Right ventricle myocardium inferior (tissue), 1 donor: ENCODE results near the gene RSPH10B2. TPM values are rescaled to one million over a fixed set of nuclear protein-coding genes. Genes with fewer than 3 reads are reported as not detected.
"Not testable (repeated sequence)": the region's sequence is repeated elsewhere in the genome, so short reads cannot be mapped to it uniquely, and the experiment has no call there.

Source experiments
- ATAC-seq: fragments of 200-7000 bp; cut with Tn5 transposase; one replicate; pipeline ENCODE4 v1.9.1; 2020; ENCODE audit warnings: mild to moderate bottlenecking, moderate library complexity
- DNase-seq: peaks from one replicate; pipeline ENCODE4 v3.0.0; 2021; ENCODE audit errors: missing footprints
- intact Hi-C: fragments of 100-400 bp; cut with DNase I; formaldehyde crosslinking; loops from one replicate; pipeline ENCODE4 v1.11.0; 2022
- long read RNA-seq: library from polyadenylated mRNA; unstranded; transcript quantifications from one replicate; pipeline ENCODE4 v2.0.0, GENCODE V29; 2021
- total RNA-seq: library from RNA; stranded (reverse); fragmentation: NEBNext Ultra II Directional; extraction: Animal tissue kit (Norgen Biotek cat#: 25700); gene quantifications from one replicate; pipeline ENCODE4 v1.2.1, GENCODE V29; 2021
- donor health status: DM: no; HTN: yes; CAD: no; lungs with severe emphysema.

RSPH10B2 gene
- total RNA-seq = not detected
- long read RNA-seq = 0 reads

DNA sequence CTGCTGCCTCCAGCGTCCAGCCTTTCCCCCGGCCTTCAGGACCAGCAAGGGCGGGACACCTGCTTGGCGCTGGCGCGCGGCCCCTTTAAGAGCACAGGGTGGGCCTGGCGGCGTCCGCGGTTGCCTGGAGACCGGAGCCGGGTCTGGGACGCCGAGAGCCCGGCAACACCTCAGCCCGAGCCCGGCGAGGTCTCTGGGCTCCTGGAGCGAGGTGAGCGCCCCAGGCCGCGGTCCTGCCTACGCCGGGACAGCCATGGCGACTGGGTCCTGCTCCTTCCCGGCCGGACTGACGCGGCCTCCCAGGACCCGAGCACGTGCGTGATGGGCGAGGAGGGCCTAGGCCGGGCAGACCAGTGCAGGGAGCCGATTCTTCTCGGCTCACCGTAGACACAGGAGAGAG is at the start of gene RSPH10B2:
Gene RSPH10B2 (plus strand): TSS at position 140 of the 400 bp plus-strand sequence. CDS start 3,575 bp downstream, outside the sequence.
- intact Hi-C loops = not testable (repeated sequence)
- DNase-seq = peak; percentile 60
- peak; percentile 62 for ATAC-seq

DNA sequence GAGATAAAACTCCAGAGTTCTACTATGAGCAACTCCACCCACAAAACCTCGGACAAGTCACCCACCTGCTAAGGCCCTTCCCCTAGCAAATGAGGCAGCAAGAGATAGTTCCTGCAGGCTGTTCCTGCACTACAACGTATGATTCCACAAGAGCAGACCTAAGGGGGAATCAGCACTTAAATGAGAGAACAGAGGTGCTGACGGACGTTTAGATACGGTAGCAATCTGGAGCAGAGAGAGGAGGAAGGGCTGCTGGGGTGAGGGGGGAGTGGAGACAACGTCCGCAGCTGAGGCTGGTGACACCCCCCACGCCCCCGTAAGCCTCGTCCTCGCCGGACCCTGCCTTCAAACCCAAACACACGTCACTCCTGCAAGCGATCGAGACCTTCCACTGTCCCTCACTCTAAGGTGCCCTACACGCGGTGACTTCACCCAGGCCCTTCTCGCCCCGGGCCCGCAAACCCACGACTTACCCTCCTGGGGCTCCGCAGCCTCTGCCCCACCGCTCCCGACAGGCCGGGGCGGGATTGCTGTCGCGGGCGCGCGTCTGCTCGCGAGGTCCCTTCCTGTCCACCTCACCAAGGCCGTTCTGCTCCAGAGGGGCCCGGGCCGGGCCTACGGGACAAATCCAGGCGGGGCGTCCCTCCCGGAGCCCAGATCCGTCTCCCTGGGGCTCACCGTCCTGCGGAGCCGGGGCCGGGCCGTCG is 47.8 kb upstream of the RSPH10B2 start:
- no peak for ATAC-seq
- intact Hi-C loops = loop anchor here (10.0 kb wide), 1 partner anchor 71 kb away; the partner anchor contains the start of gene ZNF316

DNA sequence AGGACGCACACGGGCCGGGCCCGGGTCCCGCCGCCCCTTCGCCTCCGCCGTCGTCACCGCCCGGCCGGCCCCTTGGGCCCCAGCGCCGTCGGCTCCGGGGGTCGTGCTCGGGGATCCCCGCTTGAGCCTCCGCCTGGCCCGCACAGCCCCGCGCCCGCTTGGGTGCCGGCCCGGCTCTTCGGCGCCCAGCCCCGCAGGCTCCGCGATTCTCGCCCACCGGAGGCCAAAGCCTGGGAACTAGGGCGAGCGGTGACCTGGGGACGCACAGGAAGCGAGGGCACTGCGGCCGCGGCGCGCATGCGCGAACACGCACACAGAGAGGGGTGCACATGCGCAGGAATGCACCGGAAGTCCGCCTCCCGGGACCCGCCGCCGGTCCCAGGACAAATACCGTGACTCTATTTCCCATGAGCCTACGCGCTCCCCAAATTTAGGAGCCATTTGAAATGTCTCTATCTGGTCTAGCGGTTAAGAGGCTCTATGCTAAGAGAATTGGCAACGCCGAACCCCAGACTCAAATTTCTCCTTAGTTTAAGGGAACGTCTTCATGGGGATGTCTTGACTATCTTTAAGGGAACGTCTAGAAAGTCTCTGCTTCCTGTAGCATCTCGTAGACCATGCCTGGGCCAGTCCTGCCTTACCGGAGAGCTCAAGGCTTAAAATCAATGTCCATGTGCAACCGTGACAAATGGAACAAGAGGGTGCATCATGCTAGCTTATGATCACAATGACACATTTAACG is 47.1 kb upstream of the RSPH10B2 start, which contains the start of gene ZNF12:
Gene ZNF12 (minus strand): TSS at position 282 of the 742 bp plus-strand sequence. CDS start 1,774 bp downstream, outside the sequence.
- ATAC-seq (peak; percentile 100), DNase-seq (peak; percentile 99)
- intact Hi-C loops = loop anchor here (10.0 kb wide), 1 partner anchor 72 kb away; the partner anchor contains the start of gene ZNF316

More for the DNA sequence above, 47.8 kb upstream of the RSPH10B2 start:
- peak; percentile 68 for DNase-seq

DNA sequence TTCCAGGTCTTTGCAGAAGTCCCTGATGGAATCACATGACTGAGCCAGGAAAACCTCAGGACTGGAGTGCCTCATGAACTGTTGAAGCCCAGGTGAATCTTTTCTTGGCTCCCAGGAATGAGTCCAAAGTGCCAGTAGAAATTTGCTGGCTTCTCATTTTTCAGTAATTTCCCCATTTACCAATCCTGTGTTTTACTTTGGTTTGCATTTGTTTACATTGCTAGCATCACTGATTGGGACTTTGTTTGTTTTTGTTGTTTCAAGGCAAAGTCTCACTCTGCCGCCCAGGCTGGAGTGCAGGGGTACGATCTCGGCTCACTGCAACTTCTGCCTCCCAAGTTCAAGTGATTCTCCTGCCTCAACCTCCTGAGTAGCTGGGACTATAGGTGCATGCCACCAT is 45.6 kb upstream of the RSPH10B2 start:
- DNase-seq = no peak
- ATAC-seq = no peak
- intact Hi-C loops = loop anchor here (10.0 kb wide), 1 partner anchor 74 kb away; the partner anchor contains the start of gene ZNF316

DNA sequence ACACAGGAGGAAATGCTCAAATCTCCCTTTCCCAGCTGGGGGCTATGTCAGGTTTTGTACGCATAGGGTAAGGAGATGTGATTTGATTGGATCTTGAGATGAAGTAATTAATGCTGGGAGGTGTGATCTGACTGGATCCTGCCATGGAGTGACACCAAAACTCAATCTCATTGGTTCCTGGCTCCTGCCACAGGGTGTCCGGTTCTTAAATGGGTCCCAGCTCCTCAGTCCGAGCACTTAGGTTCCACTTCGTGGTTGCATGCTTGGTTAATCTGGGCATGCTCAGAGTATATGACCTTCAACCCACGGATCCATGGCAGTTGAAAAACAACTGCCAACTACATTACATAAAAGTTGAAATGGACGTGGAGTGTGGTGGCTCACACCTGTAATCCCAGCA is 44.1 kb upstream of the RSPH10B2 start:
- no peak for DNase-seq
- intact Hi-C loops = loop anchor here (10.0 kb wide), 1 partner anchor 75 kb away; the partner anchor contains the start of gene ZNF316

DNA sequence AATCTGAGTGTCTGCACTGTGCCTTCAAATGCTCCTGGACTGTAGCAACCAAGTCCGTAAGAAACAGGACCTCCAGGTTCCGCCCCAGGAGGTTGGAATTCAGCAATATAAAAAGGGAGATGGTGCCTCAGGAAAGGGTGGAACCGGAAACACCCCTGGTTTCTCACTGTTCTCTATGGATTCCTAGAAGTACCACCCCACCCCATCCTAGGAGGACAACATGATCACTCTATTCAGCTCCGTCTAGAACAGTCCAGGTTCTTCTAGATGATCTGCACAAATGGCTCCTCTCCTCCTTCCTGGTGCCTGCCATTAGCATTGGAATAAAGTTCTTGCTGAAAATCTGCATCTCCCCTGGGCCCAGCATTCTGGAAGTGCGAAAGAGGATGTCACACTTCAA is 39.5 kb upstream of the RSPH10B2 start:
- ATAC-seq (no peak), DNase-seq (no peak)
- intact Hi-C loops = no loop called here

More for the DNA sequence above, 44.1 kb upstream of the RSPH10B2 start:
- ATAC-seq = no peak

DNA sequence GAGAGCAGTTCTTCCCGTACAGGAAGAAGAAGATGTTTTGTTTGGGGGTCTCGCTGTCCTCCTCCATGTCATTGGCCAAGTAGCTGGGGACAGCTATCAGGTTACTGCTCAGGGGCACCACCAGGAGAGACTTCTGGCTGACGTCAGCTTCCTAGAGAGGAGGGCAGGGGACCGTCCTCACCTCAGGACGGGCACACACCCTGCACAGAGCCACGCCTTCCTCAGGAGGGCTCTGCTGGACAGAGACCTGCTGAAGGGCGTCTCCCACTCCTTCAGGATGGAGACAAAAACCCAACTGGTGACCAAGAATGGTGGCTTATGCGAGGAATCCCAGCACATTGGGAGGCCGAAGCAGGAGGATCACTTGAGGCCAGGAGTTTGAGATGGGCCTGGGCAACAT is 38.0 kb upstream of the RSPH10B2 start:
- ATAC-seq, DNase-seq, intact Hi-C loops: not testable (repeated sequence)

DNA sequence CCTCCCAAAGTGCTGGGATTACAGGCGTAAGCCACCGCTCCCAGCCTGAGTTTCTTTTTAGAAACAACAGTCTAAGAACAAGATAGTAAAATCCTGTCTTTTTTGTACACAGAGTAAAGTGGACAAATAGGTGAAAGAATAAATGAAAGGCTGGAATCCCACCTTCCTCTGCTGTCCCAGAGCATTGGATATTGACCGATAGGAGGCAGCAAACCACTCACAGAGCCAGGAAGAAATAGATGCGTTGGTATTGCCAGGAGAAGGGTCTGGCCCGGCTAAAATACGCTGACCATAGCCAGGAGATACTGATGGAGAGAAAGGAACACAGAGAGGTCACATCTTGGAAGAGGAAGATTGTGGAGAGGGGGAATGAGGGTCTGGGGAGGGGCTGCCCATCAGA is 35.8 kb upstream of the RSPH10B2 start:
- intact Hi-C loops = no loop called here
- no peak for DNase-seq
- ATAC-seq = no peak

DNA sequence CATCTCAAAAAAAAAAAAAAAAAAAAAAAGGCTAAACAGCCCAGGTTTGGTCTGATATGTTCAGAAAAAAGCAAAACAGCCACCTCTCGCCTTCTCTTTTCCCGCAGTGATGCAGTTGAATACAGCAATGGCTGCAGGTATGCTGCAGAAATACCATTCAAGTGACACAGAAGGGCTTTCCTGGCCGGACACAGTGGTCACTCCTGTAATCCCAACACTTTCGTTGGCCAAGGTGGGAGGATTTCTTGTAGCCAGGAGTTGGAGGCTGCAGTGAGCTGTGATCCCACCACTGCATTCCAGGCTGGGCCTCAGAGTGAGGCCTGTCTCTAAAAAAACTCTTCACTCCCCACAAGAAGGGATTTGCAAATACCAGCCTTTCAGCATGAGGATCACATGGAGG is 29.6 kb upstream of the RSPH10B2 start:
- not testable (repeated sequence) for DNase-seq, ATAC-seq

DNA sequence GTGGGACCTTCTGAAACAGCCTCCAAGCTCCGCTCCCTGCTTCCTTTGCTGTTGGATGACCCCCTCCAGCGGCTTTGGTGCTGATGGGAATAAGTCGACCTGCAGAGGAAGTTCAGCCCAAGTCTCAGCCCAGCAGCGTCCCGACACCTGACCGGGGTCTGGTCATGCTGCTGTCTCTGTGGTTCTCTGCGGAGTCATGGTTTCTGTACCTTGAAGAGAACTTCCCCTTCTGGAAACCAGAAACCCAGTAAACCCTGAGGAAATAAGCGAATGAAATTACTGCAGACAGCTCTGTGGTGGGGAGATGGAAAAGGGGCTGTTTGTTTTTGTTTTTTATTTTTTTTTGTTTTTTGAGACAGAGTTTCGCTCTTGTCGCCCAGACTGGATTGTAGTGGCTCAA is 28.9 kb upstream of the RSPH10B2 start:
- intact Hi-C loops = no loop called here
- ATAC-seq (no peak), DNase-seq (no peak)

More for the DNA sequence above, 29.6 kb upstream of the RSPH10B2 start:
- intact Hi-C loops = not testable (repeated sequence)

DNA sequence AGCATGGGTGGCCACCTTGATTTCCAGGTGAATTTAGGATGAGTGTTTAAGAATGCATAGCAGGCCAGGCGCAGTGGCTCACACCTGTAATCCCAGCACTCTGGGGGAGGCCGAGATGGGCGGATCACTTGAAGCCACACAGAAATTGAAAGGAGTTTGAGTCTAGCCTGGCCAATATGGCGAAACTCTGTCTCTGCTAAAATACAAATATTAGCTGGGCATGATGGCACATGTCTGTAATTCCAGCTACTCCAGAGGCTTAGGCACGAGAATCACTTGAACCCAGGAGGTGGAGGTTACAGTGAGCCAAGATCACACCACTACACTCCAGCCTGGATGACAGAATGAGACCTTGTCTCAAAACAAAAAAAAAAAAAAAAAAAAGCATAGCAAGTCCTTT is 27.6 kb upstream of the RSPH10B2 start:
- intact Hi-C loops, DNase-seq, ATAC-seq: not testable (repeated sequence)

DNA sequence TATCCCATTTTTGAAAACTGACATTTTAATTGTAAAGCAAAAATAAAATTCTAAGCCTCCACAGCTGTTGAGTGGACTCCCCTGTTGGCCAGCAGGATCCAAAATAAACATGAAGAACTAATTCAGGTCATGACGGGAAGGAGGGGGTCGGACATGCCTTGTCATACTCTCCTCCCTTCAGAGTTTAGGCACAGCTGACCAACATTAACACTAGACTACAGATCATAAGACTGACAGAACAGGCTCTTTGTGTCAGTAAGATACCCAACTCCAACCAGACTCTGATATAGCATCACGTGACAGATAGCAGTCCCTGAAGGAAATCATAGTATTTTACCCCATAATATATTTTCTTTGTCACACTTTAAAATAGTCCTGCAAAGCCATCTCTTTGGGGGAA is 26.2 kb upstream of the RSPH10B2 start:
- DNase-seq (no peak), ATAC-seq (no peak)
- intact Hi-C loops = no loop called here

DNA sequence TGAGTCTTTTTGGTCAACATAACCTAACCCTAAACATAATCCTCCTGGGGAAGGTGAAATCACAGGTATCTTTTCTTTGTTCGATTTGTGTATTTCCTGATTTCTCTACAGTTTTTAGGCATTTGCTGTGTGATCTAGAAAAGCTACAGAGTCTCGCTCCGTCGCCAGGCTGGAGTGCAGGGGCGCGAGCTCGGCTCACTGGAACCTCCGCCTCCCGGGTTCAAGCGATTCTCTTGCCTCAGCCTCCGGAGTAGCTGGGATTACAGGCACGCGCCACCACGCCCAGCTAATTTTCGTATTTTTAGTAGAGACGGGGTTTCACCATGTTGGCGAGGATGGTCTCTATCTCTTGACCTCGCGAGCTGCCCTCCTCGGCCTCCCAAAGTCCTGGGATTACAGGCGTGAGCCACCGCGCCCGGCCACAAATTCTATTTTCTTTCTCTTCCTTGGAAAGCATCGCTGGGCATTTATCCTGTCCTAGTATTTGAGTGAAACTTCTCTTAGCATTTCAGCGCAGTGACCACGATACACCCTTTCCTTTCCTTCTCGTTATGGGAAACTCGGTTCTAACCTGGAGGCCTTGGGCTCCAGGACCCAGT is 24.9 kb upstream of the RSPH10B2 start:
- ATAC-seq, intact Hi-C loops: not testable (repeated sequence)

DNA sequence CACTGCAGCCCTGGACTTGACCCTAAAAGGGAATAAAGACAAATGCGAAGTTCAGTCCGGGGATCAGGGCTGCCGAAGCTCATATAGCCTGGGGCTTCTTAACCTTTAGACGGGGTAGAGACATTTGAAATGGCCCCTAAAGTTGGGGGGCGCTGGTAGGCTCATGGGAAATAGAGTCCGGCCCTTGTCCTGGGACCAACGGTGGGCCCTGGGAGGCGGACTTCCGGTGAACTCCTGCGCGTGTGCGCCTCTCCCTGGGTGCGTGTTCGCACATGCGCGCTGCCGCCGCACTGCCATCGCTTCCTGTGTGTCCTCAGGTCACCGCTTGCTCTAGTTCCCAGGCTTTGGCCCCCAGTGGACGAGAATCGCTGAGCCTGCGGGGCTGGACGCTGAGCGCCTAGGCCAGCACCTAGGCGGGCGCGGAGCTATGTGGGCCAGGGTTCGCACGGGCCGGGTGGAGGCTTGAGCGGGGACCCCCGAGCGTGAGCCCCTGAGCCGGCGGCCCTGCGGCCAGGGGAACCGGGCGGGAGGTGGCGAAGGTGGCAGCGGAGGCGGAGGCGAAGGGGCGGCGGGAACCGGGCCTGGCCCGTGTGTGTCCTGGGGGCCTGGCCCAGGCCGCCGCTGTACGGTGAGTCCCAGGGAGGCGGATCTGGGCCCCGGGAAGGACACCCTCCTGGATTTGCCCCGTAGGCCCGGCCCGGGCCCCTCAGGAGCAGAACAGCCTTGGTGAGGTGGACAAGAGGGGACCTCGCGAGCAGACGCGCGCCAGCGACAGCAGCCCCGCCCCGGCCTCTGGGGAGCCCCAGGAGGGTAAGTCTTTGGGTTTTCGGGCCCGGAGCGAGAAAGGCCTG is 24.2 kb upstream of the RSPH10B2 start:
- peak; percentile 97 for DNase-seq
- peak; percentile 100 for ATAC-seq
- intact Hi-C loops = no loop called here

More for the DNA sequence above, 24.9 kb upstream of the RSPH10B2 start:
- DNase-seq = not testable (repeated sequence)

DNA sequence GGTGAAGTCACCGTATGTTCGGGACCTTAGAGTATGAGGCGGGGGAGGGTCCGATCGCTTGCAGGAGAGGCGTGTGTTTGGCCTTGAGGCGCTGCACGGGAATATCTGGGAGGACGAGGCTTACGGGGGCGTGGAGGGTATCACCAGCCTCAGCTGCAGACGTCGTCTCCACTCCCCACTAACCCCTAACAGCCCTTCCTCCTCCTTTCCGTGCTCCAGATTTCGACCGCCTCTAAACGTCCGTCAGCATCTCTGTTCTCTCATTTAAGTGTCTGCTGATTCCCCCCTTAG is 23.6 kb upstream of the RSPH10B2 start:
- intact Hi-C loops = no loop called here
- DNase-seq = no peak
- peak; percentile 21 for ATAC-seq

DNA sequence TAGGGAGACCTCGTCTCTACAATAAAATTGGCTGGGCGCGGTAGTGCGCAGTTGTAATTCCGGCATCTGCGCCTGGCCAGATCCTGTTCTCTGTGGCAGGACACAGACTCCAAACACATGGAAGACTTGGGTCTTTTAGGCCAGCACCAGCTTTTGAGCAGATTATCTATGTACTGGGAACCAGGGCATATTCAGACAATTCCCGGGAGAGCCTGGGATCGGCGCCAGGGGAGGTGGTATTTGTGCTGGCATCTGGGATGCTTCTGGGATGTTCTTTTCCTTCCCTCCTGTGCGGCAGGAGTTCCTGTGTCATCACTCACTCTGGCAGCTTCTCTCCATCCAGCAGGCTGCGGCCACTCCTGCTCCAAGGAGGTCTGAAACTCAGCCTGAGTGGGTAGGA is 15.5 kb upstream of the RSPH10B2 start:
- ATAC-seq, intact Hi-C loops, DNase-seq: not testable (repeated sequence)

DNA sequence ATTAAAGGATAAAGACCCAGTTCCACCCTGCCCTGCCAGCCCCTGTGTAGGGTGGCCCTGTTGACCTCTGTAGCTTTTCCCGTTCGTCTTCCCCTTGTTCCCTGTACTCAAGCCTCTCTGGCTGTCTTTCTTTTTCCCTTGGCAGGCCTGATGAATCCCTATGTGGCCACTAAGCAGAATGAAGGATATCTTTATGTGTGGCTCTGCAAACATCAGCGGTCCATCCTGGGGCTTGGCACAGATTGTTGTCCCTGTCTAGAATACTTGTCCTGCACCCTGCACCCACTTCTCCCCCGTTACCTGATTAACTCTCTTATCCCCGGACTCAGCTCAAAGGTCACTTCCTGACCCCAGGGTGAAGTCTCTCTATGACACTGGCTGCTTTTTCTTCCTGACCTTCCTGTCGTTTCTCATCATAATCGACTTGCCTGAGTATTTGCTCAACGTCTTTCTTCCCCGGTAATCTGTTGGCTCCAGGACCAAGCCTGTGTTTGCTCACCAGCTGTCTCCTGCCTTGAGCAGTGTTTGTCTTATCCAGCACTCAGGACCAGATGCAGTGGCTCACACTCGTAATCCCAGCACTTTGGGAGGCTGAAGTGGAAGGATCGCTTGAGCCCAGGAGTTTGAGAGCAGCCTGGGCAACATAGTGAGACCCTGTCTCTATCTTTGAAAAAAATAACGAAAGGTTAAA is 9.3 kb upstream of the RSPH10B2 start:
- DNase-seq, ATAC-seq, intact Hi-C loops: not testable (repeated sequence)

DNA sequence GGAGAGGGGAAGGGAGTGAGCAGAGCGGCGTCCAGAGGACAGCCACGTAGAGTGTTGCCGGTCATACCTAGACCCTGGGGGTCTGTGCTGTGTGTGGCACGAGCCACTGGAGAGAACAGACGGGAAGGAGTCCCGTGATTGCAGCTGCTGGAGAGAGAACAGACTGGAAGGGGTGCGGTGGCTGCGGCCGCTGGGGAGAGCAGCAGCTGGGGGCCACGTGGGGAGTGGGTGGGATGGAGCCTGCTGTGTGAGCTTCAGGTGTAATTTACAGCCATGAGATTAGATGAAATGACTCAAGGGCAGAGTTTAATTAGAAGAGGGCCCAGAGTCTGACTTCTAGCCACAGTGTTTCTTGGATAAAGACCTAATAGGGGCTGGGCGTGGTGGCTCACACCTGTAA is 4.6 kb upstream of the RSPH10B2 start:
- intact Hi-C loops, DNase-seq, ATAC-seq: not testable (repeated sequence)
